ENCODE data around the gene SYCP2L.
"Not testable (repeated sequence)": the region's sequence is repeated elsewhere in the genome, so short reads cannot be mapped to it uniquely, and the experiment has no call there.

Gene SYCP2L

GRCh38 chr6:10882253-10882630, 4.6 kb upstream of the SYCP2L start:
- not testable (repeated sequence) for DNase-seq

DNA sequence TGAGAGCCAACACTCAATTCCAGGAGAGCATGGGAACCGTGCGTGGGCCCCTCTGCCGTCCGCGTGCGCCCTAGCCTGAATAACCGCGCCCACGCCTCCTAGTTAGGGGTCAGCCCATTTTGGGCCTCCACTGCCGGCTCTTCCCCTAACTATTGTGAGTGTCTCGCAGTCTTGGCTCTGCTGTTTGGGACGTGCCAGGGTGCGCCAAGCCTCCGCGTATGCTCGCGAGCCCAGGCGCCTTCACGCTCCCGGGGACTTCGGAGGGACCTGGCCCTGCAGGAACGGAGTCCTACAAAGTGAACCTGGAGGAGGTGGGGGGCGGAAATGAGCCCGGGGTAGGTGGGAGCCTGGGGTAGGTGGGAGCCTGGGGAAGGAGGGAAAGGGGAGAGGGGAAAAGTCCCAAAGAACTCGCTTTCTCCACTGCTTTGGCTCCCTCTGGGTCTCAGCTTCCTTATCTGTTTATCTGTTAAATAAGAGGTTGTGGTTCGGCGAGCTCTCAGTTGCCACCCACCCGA, 4.1 kb upstream of the SYCP2L start:
- DNase-seq = no peak

DNA sequence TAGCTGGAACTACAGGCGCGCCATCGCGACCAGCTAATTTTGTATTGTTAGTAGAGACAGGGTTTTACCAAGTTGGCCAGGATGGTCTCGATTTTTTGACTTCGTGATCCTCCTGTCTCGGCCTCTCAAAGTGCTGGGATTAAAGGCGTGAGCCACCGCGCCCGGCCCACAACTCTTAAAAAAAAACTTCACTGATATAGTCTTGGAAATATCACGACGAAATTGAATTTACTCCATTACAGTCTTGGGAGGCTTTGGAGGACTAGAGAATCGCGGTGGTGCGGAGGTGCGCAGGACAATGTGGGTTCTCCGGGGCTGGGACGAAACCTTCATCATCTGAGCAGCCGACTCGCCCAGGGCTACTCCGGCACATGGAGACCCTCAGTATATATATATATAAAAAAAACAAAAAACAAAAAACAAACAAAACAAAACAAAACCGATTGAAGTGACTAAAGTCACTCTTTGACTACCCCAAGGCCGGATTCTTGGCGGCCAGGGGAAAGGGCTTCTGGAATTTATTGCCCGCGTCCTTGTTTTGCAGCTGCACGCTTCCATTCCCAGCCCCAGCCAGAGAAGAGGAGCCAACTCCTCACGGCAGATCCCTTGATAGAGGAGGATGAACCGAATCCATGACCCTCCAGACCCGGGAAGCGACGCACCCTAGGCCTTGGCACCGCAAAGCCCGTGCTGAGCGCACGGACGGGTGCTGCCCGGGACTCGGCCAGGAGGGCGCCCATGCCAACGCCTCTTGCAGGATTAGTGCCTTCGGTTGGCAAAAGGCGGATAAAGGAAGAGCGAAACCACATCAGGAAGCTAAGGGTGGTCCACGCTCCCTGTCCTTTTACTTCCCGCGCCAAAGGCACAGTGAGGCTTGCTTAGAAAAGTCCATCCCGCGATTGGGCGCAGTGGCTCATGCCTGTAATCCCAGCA, 3.3 kb upstream of the SYCP2L start:
- no peak for DNase-seq

GRCh38 chr6:10884245-10884972, 2.4 kb upstream of the SYCP2L start:
- DNase-seq = no peak

DNA sequence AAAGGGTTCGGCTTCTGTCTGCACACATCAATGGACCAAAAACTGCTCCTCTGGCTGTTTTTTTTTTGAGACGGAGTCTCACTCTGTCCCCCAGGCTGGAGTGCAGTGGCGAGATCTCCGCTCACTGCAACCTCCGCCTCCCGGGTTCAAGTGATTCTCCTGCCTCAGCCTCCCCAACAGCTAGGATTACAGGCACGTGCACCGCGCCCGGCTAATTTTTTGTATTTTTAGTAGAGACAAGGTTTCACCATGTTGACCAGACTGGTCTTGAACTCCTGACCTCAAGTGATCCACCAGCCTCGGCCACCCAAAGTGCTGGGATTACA, 524 bp upstream of the SYCP2L start:
- DNase-seq = not testable (repeated sequence)

DNA sequence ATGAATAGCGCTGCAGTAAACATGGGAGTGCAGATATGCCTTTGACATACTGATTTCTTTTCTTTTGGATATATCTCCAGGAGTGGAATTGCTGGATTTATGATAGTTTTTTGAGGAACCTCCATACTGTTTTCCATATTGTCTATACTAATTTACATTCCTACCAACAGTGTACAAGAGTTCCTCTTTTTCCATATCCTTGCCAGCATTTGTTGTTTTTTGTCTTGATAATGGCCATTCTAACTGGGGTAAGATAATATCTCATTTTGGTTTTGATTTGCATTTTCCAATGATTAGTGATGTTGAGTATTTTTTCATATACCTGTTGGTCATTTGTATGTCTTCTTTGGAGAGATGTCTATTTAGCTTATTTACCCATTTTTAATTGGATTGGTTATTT, 3.3 kb downstream of the SYCP2L start:
- DNase-seq = no peak

GRCh38 chr6:10891960-10892359, 5.1 kb downstream of the SYCP2L start:
- no peak for DNase-seq

- DNase-seq = no peak
These were observed 8.1 kb downstream of the SYCP2L start for GRCh38 chr6:10894958-10895357.

DNA sequence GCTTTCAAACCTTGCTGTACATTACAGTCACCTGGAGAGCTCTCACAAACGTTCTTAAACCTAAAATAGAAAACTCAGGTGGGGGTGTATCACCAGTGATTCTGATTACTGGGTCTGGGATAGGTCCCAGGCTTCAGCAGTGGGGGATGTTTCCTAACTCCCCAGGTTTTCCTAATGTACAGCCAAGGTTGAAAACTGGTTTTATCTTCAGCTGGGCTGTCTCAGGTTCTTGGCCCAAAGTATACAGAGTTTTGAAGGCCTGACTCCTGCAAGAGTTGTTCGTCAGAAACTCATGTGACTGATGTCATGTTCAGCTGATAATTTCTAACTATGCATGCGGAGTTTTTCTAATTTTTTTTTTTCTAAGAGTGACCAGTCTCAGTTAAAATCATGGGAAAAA, 9.8 kb downstream of the SYCP2L start:
- DNase-seq = no peak

DNA sequence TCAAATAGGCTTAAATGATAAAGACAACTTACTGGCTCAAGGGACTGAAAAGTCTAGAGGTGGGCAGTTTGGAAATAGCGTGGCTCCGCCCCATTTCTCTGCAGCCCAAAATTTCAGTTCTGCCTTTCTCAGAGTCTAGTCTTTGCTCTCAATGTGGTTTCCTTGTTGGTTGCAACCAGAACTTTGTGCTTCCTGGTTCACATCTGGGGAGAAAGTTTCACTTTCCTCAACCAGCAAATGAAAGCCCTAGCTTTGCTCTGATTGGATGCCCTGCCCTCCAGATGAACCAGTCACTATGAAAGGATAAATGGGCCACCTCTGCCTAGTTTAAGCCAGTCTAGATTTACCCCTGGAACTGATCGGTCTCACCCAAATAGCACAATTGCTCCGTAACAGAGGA, 14.9 kb downstream of the SYCP2L start:
- DNase-seq = no peak

GRCh38 chr6:10904015-10904414, 17.2 kb downstream of the SYCP2L start:
- DNase-seq = no peak

GRCh38 chr6:10908228-10908627, 21.4 kb downstream of the SYCP2L start:
- DNase-seq = no peak

- DNase-seq = not testable (repeated sequence)
These were observed 32.7 kb downstream of the SYCP2L start for GRCh38 chr6:10919520-10919919.

DNA sequence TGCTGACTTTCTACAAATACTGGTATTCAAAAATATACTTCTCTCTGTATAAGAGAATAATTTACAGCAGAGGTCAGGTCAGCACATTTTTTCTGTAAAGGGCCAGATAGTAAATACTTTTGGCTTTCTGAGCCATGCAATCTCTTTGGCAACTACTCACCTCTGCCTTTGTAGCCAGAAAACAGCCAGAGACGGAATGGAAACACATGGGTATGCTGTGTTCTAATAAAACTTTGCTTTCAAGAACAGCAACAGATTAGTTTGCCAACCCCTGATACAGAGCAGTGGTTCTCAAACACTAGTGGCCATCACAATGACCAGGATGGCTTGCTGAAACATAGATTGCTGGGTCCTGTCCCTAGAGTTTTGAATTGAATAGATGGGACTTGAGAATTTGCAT, 46.3 kb downstream of the SYCP2L start:
- DNase-seq = no peak

- DNase-seq = no peak
These were observed 53.0 kb downstream of the SYCP2L start for GRCh38 chr6:10939840-10940239.

GRCh38 chr6:10945845-10946244, 59.0 kb downstream of the SYCP2L start:
- DNase-seq = no peak

- DNase-seq = no peak
These were observed 61.1 kb downstream of the SYCP2L start for GRCh38 chr6:10947966-10948365.

DNA sequence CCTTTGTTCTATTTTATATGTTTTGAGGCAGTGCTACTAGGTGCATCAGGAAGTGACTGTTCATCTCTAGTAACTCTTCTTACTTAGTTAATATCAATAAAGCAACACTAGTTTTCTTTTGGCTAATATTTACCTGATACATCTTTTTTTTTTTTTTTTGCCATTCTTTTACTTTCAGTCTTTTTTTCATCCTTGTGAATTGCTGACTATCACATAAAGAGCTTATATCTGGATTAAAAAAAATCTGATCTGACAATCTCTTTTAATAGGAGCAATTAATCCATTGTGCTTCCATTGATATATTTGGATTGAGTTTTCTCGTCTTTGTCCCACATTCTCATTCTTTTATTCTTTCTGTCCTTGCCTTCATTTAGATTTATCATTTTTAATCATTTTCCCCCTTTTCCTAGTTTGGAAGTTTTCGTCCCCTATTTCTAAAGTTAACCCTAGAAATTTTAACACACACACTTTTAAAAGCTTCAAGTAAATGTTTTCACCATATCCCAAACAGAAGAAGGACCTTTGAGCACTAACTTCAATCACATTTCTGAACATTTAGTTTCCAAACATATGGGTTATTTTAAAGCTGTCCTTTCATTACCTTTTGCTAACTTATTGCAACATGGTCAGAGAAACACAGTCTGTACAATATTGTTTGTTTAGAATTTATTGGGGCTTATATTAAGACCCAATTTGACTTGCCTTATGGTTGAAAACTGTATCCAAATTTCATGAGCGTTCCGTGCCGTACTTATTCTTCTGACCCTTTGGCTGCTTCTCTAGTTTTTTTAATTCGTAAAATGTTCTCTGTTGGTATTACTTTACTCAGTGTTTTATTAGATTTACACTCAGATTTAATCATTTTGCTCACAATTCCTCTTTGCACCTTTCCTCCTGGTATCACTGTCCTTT, 63.0 kb downstream of the SYCP2L start:
- no peak for DNase-seq

DNA sequence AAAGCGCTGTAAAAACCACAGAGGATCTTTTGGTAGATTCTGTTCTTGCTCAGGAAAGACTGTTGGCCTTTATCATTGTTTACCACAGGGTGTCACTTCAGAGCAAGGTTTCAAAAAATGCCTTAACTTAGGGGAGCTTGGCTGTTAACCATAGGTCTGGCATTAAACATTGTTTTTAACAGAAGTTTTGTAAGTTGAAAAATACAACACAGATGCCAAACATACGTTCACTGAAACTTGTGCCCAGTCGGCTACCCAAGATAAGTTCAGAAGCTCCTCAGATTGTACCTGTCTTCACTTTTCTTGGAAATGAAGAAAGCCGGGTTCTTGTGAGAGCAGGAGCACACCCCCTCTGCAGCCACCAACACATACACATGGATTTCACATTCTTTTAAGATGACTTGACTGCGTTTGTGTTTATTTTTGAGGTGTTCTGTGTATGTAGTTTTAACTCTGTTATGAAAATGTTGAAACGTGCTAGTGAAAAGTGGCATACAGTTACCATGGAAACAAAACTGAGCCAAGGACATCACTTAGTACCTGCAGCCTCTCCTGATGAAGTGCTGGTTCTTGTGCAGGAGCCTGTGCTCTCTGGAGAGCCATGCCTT, 64.9 kb downstream of the SYCP2L start:
- peak; percentile 1 for DNase-seq

DNA sequence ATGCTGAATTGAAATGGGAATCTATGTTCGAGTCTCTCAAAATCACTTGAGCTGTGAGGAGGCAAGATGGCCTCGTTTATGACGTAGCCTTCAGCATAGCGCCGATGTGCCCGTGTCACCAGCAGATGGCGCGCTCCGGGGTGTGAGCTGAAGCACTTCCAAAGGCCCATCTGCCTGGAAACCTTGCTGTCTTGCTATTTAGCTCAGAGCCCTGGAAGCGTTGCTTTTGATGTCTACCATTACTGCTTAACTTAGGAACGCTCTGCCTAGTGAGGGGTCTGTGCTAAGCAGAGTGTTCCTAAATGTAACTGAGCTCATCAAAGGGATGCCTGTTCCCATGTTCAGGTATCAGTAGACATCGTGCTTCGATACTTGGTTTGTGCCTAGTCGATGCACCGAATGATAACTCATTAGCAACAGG, 67.7 kb downstream of the SYCP2L start:
- no peak for DNase-seq

GRCh38 chr6:10956776-10957175, 69.9 kb downstream of the SYCP2L start:
- no peak for DNase-seq

DNA sequence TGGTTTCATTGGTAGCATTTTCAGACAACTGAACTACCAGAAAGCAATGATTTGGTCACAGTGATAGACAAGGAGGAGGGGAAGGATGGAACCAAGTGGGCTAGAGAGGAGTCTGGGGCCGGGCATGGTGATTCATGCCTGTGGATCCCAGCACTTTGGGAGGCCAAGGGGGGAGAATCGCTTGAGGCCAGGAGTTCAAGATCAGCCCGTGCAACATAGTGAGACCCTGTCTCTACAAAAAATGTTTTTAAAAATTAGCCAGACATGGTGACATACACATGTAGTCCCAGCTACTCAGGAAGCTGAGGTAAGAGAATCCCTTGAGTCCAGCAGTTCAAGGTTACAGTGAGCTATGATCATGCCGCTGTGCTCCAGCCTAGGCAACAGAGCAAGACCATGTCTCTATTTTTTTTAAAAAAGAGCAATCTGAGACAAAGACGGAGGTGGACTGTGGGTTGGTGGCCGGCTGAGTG, 70.6 kb downstream of the SYCP2L start:
- DNase-seq = no peak

Measured in NCI-H345 (cell line).